PFSK-1 (cell line): ENCODE measurements around the gene SLCO3A1.

ENCODE experiments used
- FOXP2 ChIP-seq: optimal IDR thresholded peaks from 2 replicates; pipeline ENCODE3; 2011; ENCODE audit warnings: borderline replicate concordance, control low read depth, inconsistent platforms; ENCODE audit not compliant: insufficient read depth; ENCODE audit errors: extremely low read length, extremely low read depth
- POLR2AphosphoS5 ChIP-seq: IDR thresholded peaks from 2 replicates; pipeline ENCODE4 v1.6.1; 2012; ENCODE audit warnings: low read depth, mild to moderate bottlenecking, control low read depth, low read length, moderate library complexity
- REST ChIP-seq, 2 experiments: IDR thresholded peaks; 2 replicates each; pipeline versions ENCODE4 v1.6.1 to v1.8.0; 2011 to 2012; ENCODE audit warnings: low read depth in 2 of 2, low read length in 2 of 2, control low read depth in 1 of 2, inconsistent platforms in 1 of 2, mild to moderate bottlenecking in 1 of 2, moderate library complexity in 1 of 2; ENCODE audit not compliant: insufficient read depth in 1 of 2
- SIN3A ChIP-seq: IDR thresholded peaks from 2 replicates; pipeline ENCODE4 v1.6.1; 2012; ENCODE audit warnings: mild to moderate bottlenecking, low read length, moderate library complexity, borderline replicate concordance; ENCODE audit not compliant: insufficient read depth
- TAF1 ChIP-seq: IDR thresholded peaks from 2 replicates; pipeline ENCODE4 v1.6.1; 2012; ENCODE audit warnings: low read length, control low read depth, borderline replicate concordance; ENCODE audit not compliant: insufficient read depth

SLCO3A1 gene

GRCh38 chr15:92197746-92198145, 344.2 kb downstream of the SLCO3A1 start:
- no peak for TF ChIP-seq SIN3A
- TF ChIP-seq TAF1: no peak
- no peak for TF ChIP-seq POLR2AphosphoS5
- TF ChIP-seq FOXP2: no peak
- TF ChIP-seq REST (IDR thresholded peaks at IDR 0.05; ENCODE audit: insufficient read depth in 1 of 2, low read depth in 2 of 2, low read length in 2 of 2): no peak

GRCh38 chr15:92200891-92201290, 347.4 kb downstream of the SLCO3A1 start:
- TF ChIP-seq TAF1: no peak
- no peak for TF ChIP-seq REST (IDR thresholded peaks at IDR 0.05; ENCODE audit: insufficient read depth in 1 of 2, low read depth in 2 of 2, low read length in 2 of 2)
- TF ChIP-seq POLR2AphosphoS5: no peak
- no peak for TF ChIP-seq SIN3A
- no peak for TF ChIP-seq FOXP2

GRCh38 chr15:92205255-92205739, 351.8 kb downstream of the SLCO3A1 start:
- no peak for TF ChIP-seq POLR2AphosphoS5
- no peak for TF ChIP-seq TAF1
- no peak for TF ChIP-seq SIN3A
- TF ChIP-seq REST (IDR thresholded peaks at IDR 0.05; ENCODE audit: insufficient read depth in 1 of 2, low read depth in 2 of 2, low read length in 2 of 2): no peak
- no peak for TF ChIP-seq FOXP2
